MM.1S (cell line): Measurements from ENCODE around the gene FXYD3.

Source experiments
- CTCF ChIP-seq: fragments of 300-600 bp; sonication (generic); IDR thresholded peaks from 2 replicates; pipeline ENCODE4 v1.5.1; 2016; ENCODE audit warnings: antibody characterized with exemption, low read length, mixed read lengths
- EZH2 ChIP-seq: fragments of 300-600 bp; sonication (generic); optimal IDR thresholded peaks from 2 replicates; pipeline ENCODE3; 2017; ENCODE audit warnings: low read depth, mild to moderate bottlenecking, antibody characterized with exemption, low read length, mixed read lengths
- EZH2phosphoT487 ChIP-seq: fragments of 300-600 bp; sonication (generic); IDR thresholded peaks from 2 replicates; pipeline ENCODE4 v1.6.1; 2018; ENCODE audit warnings: antibody characterized with exemption, low read length

- TF ChIP-seq EZH2phosphoT487: no peak
- no peak for TF ChIP-seq CTCF
- no peak for TF ChIP-seq EZH2
These were observed 8.6 kb upstream of the FXYD3 start for GRCh38 chr19:35106898-35107541.
